ENCODE data around the gene CYP2S1. TPM values are rescaled to one million over a fixed set of nuclear protein-coding genes. Genes with fewer than 3 reads are reported as not detected.
A peak's percentile ranks its signal among the peaks of the same experiment; 100 is the strongest.

CYP2S1 gene
- total RNA-seq, 2 donors from 2014 or later = 8.6 to 26.7 TPM

DNA sequence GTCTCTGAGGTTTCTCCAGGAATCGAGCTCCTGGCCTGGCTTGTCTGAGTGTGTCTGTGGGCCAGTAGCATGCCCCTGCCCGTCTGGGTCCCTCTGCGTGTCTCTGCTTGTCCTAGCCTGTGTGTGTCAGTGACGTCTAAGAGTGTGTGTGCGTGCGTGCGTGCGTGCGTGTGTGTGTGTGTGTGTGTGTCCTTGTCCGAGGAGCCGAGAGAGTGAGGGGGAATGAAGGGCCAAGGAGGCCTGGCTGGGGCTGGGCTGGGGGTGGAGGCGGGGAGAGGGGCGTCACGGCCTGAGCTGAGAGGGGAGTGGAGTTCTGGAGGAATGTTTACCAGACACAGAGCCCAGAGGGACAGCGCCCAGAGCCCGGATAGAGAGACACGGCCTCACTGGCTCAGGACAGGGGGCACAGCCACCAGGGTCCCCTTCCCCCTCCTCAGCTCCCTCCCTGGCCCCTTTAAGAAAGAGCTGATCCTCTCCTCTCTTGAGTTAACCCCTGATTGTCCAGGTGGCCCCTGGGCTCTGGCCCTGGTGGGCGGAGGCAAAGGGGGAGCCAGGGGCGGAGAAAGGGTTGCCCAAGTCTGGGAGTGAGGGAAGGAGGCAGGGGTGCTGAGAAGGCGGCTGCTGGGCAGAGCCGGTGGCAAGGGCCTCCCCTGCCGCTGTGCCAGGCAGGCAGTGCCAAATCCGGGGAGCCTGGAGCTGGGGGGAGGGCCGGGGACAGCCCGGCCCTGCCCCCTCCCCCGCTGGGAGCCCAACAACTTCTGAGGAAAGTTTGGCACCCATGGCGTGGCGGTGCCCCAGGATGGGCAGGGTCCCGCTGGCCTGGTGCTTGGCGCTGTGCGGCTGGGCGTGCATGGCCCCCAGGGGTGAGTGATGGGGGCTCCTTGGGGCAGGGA, 25.8 kb downstream of the CYP2S1 start, which contains the start of gene AXL:
Gene AXL, plus strand, starts transcription at position 609 of the 893 bp plus-strand sequence. Its CDS starts 170 bp downstream, at position 779.
- TF ChIP-seq, protein P1, sequence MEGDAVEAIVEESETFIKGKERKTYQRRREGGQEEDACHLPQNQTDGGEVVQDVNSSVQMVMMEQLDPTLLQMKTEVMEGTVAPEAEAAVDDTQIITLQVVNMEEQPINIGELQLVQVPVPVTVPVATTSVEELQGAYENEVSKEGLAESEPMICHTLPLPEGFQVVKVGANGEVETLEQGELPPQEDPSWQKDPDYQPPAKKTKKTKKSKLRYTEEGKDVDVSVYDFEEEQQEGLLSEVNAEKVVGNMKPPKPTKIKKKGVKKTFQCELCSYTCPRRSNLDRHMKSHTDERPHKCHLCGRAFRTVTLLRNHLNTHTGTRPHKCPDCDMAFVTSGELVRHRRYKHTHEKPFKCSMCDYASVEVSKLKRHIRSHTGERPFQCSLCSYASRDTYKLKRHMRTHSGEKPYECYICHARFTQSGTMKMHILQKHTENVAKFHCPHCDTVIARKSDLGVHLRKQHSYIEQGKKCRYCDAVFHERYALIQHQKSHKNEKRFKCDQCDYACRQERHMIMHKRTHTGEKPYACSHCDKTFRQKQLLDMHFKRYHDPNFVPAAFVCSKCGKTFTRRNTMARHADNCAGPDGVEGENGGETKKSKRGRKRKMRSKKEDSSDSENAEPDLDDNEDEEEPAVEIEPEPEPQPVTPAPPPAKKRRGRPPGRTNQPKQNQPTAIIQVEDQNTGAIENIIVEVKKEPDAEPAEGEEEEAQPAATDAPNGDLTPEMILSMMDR (conservative IDR thresholded peaks at IDR 0.05) = no peak
- WGBS, 2 experiments (ENCODE audit: insufficient coverage in 1 of 2, insufficient read length in 1 of 2) = 10 to 14% methylated on average over 7 to 32 of the region's 32 CpGs
- DNase-seq = peak; percentile 95

DNA sequence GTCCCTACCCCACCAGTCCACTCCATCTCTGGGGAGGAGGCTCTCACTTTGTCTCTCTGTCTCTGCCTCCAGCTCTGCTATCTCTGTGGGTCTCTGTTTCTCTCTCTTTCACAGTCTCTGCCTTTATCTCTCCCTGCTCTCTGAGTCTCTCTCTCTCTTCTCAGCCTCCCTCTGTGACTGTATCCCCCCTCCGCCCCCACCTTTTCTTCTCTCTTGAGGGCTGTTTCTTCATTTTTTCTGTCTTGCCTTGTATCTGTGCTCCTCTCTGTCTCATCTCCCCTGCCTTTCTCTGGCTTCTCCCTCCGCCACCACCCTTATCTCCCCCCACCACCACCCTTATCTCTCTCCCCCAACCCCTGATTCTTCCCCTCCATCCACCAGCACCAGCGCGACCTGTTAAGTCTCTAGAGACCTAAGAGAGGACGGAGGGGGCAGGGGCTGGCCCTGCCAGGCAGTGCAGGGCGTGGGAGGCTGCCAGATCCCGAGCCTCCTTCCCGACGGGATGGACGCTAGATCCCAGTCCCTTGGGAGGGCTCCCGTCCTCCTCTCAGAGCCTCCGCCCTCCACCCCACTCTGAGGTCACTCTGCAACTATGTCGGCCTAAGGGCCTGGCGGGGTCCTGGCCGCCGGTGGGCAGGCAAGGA, 27.0 kb downstream of the CYP2S1 start:
- Mint-ChIP-seq H3K4me3 (peak overlapping the region; percentile 72), H3K27ac (no peak overlapping the region), H3K4me1 (peaks cover 16% of the 10 kb centered on the region), H3K9me3 (no peaks in the 10 kb centered on the region), H3K27me3 (ENCODE audit: insufficient read depth) (peaks cover 20% of the 10 kb centered on the region), H3K36me3 (ENCODE audit: low read depth) (peaks cover 7% of the 10 kb centered on the region)
- H3K9me3 ChIP-seq (ENCODE audit: control insufficient read depth, low read length) = no peaks in the 10 kb centered on the region
- H3K4me1 ChIP-seq (ENCODE audit: control insufficient read depth, insufficient read depth, low read length) = no peaks in the 10 kb centered on the region
- H3K36me3 ChIP-seq (ENCODE audit: control insufficient read depth, insufficient read depth, low read length) = no peaks in the 10 kb centered on the region
- no peaks in the 10 kb centered on the region for H3K27me3 ChIP-seq (ENCODE audit: control insufficient read depth, insufficient read depth, low read length, poor library complexity, severe bottlenecking)
- TF ChIP-seq, protein P1 (conservative IDR thresholded peaks at IDR 0.05) = no peak
- DNase-seq = peak; percentile 67
- no peak overlapping the region for H3K27ac ChIP-seq (ENCODE audit: low read depth, low read length)
- no peak overlapping the region for H3K9ac ChIP-seq (ENCODE audit: extremely low read depth, low read length, poor library complexity, severe bottlenecking)
- 37 to 40% methylated on average over 8 to 16 of the region's 16 CpGs for WGBS, 2 experiments (ENCODE audit: insufficient coverage in 1 of 2, insufficient read length in 1 of 2)
- H3K4me3 ChIP-seq (ENCODE audit: low read length) = peak overlapping the region; percentile 80

More for the DNA sequence above, 25.8 kb downstream of the CYP2S1 start, which contains the start of gene AXL:
- peaks cover 22% of the 10 kb centered on the region for H3K27me3 Mint-ChIP-seq (ENCODE audit: insufficient read depth)
- H3K36me3 Mint-ChIP-seq (ENCODE audit: low read depth) = peaks cover 7% of the 10 kb centered on the region
- Histone ChIP-seq H3K9ac (ENCODE audit: extremely low read depth, low read length, poor library complexity, severe bottlenecking) (peak within 1 kb of the TSS; percentile 54), H3K27ac (ENCODE audit: low read depth, low read length) (peak within 1 kb of the TSS; percentile 29), H3K36me3 (ENCODE audit: control insufficient read depth, insufficient read depth, low read length) (no peaks in the 10 kb centered on the region), H3K27me3 (ENCODE audit: control insufficient read depth, insufficient read depth, low read length, poor library complexity, severe bottlenecking) (no peaks in the 10 kb centered on the region), H3K4me3 (ENCODE audit: low read length) (peak within 1 kb of the TSS; percentile 80), H3K9me3 (ENCODE audit: control insufficient read depth, low read length) (no peaks in the 10 kb centered on the region), H3K4me1 (ENCODE audit: control insufficient read depth, insufficient read depth, low read length) (no peaks in the 10 kb centered on the region)
- H3K4me3 Mint-ChIP-seq = peak within 1 kb of the TSS; percentile 72
- H3K27ac Mint-ChIP-seq = peak within 1 kb of the TSS; percentile 92
- H3K9me3 Mint-ChIP-seq = no peaks in the 10 kb centered on the region
- H3K4me1 Mint-ChIP-seq = peaks cover 16% of the 10 kb centered on the region

GRCh38 chr19:41220811-41221210, 27.8 kb downstream of the CYP2S1 start:
- peaks cover 21% of the 10 kb centered on the region for H3K4me1 Mint-ChIP-seq

More at GRCh38 chr19:41220811-41221210, 27.8 kb downstream of the CYP2S1 start:
- Histone ChIP-seq H3K4me3 (ENCODE audit: low read length) (no peak overlapping the region), H3K4me1 (ENCODE audit: control insufficient read depth, insufficient read depth, low read length) (no peaks in the 10 kb centered on the region), H3K9ac (ENCODE audit: extremely low read depth, low read length, poor library complexity, severe bottlenecking) (no peak overlapping the region), H3K36me3 (ENCODE audit: control insufficient read depth, insufficient read depth, low read length) (no peaks in the 10 kb centered on the region), H3K27me3 (ENCODE audit: control insufficient read depth, insufficient read depth, low read length, poor library complexity, severe bottlenecking) (no peaks in the 10 kb centered on the region), H3K9me3 (ENCODE audit: control insufficient read depth, low read length) (no peaks in the 10 kb centered on the region), H3K27ac (ENCODE audit: low read depth, low read length) (no peak overlapping the region)
- H3K27ac Mint-ChIP-seq = no peak overlapping the region
- no peak overlapping the region for H3K4me3 Mint-ChIP-seq
- TF ChIP-seq, protein P1 (conservative IDR thresholded peaks at IDR 0.05) = no peak
- H3K9me3 Mint-ChIP-seq = no peaks in the 10 kb centered on the region
- peaks cover 23% of the 10 kb centered on the region for H3K27me3 Mint-ChIP-seq (ENCODE audit: insufficient read depth)
- WGBS, 2 experiments (ENCODE audit: insufficient coverage in 1 of 2, insufficient read length in 1 of 2) = 92 to 94% methylated on average over 5 to 9 of the region's 9 CpGs
- peaks cover 7% of the 10 kb centered on the region for H3K36me3 Mint-ChIP-seq (ENCODE audit: low read depth)
- no peak for DNase-seq

All from endodermal cell (in vitro differentiated cells).